Neural progenitor cell (in vitro differentiated cells): Measurements from ENCODE around the gene ZPR1. TPM values are rescaled to one million over a fixed set of nuclear protein-coding genes. Genes with fewer than 3 reads are reported as not detected.

Experiments used
- DNase-seq: peaks from one replicate; pipeline ENCODE4 v3.0.0-alpha.2; 2016; ENCODE audit warnings: low spot score
- H2AFZ ChIP-seq: fragments of 200-600 bp; sonication (generic); replicated peaks from 2 replicates; pipeline ENCODE4 v1.6.1; 2016; ENCODE audit warnings: antibody characterized with exemption
- H3F3A ChIP-seq: fragments of 200-600 bp; sonication (generic); 2 replicates; pipeline ENCODE4 v1.6.1; 2016; ENCODE audit warnings: antibody characterized with exemption, low read depth
- H3K27ac ChIP-seq: fragments of 200-600 bp; sonication (generic); 2 replicates; pipeline ENCODE4 v1.5.1; 2016; ENCODE audit warnings: mild to moderate bottlenecking
- H3K27me3 ChIP-seq: fragments of 200-600 bp; sonication (generic); 2 replicates; pipeline ENCODE4 v1.6.1; 2016; ENCODE audit warnings: mild to moderate bottlenecking, moderate library complexity
- H3K36me3 ChIP-seq: fragments of 200-600 bp; sonication (generic); 2 replicates; pipeline ENCODE4 v1.5.1; 2016
- H3K4me1 ChIP-seq: fragments of 200-600 bp; sonication (generic); 2 replicates; pipeline ENCODE4 v1.6.1; 2016; ENCODE audit warnings: mixed run types
- H3K4me2 ChIP-seq: fragments of 200-600 bp; sonication (generic); 2 replicates; pipeline ENCODE4 v1.6.1; 2016
- H3K4me3 ChIP-seq: fragments of 200-600 bp; sonication (generic); 2 replicates; pipeline ENCODE4 v1.5.1; 2016
- H3K79me2 ChIP-seq: fragments of 200-600 bp; sonication (generic); 2 replicates; pipeline ENCODE4 v1.6.1; 2016; ENCODE audit warnings: low read depth
- H3K9ac ChIP-seq: fragments of 200-600 bp; sonication (generic); 2 replicates; pipeline ENCODE4 v1.6.1; 2016
- H3K9me3 ChIP-seq: fragments of 200-600 bp; sonication (generic); 2 replicates; pipeline ENCODE4 v1.5.1; 2016; ENCODE audit warnings: low read depth
- H4K20me1 ChIP-seq: fragments of 200-600 bp; sonication (generic); 2 replicates; pipeline ENCODE4 v1.6.1; 2016; ENCODE audit warnings: low read depth
- H3K27ac Mint-ChIP-seq: 3 replicates; pipeline ENCODE4 v1.8.0; 2021; ENCODE audit warnings: mixed read lengths
- H3K27me3 Mint-ChIP-seq: 2 replicates; pipeline ENCODE4 v1.8.0; 2022; ENCODE audit warnings: low read depth, mild to moderate bottlenecking, inconsistent platforms, moderate library complexity, mixed read lengths; ENCODE audit not compliant: insufficient read depth
- H3K36me3 Mint-ChIP-seq: 3 replicates; pipeline ENCODE4 v1.8.0; 2021; ENCODE audit warnings: mixed read lengths
- H3K4me1 Mint-ChIP-seq: 3 replicates; pipeline ENCODE4 v1.8.0; 2021; ENCODE audit warnings: mixed read lengths
- H3K4me3 Mint-ChIP-seq: 3 replicates; pipeline ENCODE4 v1.8.0; 2021; ENCODE audit warnings: mild to moderate bottlenecking, moderate library complexity, mixed read lengths
- H3K9me3 Mint-ChIP-seq: 3 replicates; pipeline ENCODE4 v1.8.0; 2020; ENCODE audit warnings: mixed read lengths
- CTCF ChIP-seq: fragments of 200-600 bp; sonication (generic); IDR thresholded peaks from 2 replicates; pipeline ENCODE4 v1.5.1; 2017; ENCODE audit warnings: antibody characterized with exemption, mild to moderate bottlenecking
- EZH2 ChIP-seq: fragments of 200-600 bp; sonication (generic); IDR thresholded peaks from 2 replicates; pipeline ENCODE4 v1.6.1; 2017; ENCODE audit warnings: antibody characterized with exemption, mild to moderate bottlenecking, moderate library complexity
- EZH2phosphoT487 ChIP-seq: fragments of 200-600 bp; sonication (generic); IDR thresholded peaks from 2 replicates; pipeline ENCODE4 v1.6.1; 2017; ENCODE audit warnings: antibody characterized with exemption
- total RNA-seq: library from RNA; depleted of rRNA; stranded (reverse); fragments of >200 nt; gene quantifications from 2 replicates; pipeline ENCODE4 v1.2.3, GENCODE V29; 2015; ENCODE audit warnings: low replicate concordance

Gene ZPR1
- total RNA-seq, 1 donor from 2014 or later: 38.5 TPM

- H3K9me3 ChIP-seq: no peaks in the 10 kb centered on the region
- no peaks in the 10 kb centered on the region for H4K20me1 ChIP-seq
- H3K79me2 ChIP-seq: no peaks in the 10 kb centered on the region
- no peak overlapping the region for H3K27ac ChIP-seq
- H3K27me3 ChIP-seq: no peaks in the 10 kb centered on the region
- Mint-ChIP-seq H3K27ac (no peak overlapping the region), H3K36me3 (no peaks in the 10 kb centered on the region), H3K27me3 (peaks cover 6% of the 10 kb centered on the region), H3K4me1 (peaks cover 46% of the 10 kb centered on the region), H3K4me3 (no peak overlapping the region), H3K9me3 (no peaks in the 10 kb centered on the region)
- H2AFZ ChIP-seq: no peak overlapping the region
- H3F3A ChIP-seq: peaks cover 35% of the 10 kb centered on the region
- no peak overlapping the region for H3K9ac ChIP-seq
- DNase-seq: no peak
- H3K4me1 ChIP-seq: peaks cover 58% of the 10 kb centered on the region
- TF ChIP-seq EZH2phosphoT487 (no peak), CTCF (no peak), EZH2 (no peak)
- H3K4me3 ChIP-seq: no peak overlapping the region
- H3K36me3 ChIP-seq: no peaks in the 10 kb centered on the region
- peak overlapping the region; percentile 63 for H3K4me2 ChIP-seq
Observed at GRCh38 chr11:116730241-116730561, 57.6 kb downstream of the ZPR1 start.

GRCh38 chr11:116729501-116730240 is 58.2 kb downstream of the ZPR1 start:
- H3K4me2 ChIP-seq: no peak overlapping the region
- no peak for DNase-seq
- TF ChIP-seq EZH2phosphoT487: no peak
- no peak for TF ChIP-seq EZH2
- TF ChIP-seq CTCF: no peak
- no peak overlapping the region for H3K27ac ChIP-seq
- peaks cover 35% of the 10 kb centered on the region for H3F3A ChIP-seq
- Mint-ChIP-seq H3K36me3 (no peaks in the 10 kb centered on the region), H3K27me3 (peaks cover 6% of the 10 kb centered on the region), H3K9me3 (no peaks in the 10 kb centered on the region), H3K4me3 (no peak overlapping the region), H3K27ac (no peak overlapping the region), H3K4me1 (peaks cover 46% of the 10 kb centered on the region)
- H3K4me3 ChIP-seq: no peak overlapping the region
- H4K20me1 ChIP-seq: no peaks in the 10 kb centered on the region
- H3K36me3 ChIP-seq: no peaks in the 10 kb centered on the region
- H3K9me3 ChIP-seq: no peaks in the 10 kb centered on the region
- no peak overlapping the region for H2AFZ ChIP-seq
- no peaks in the 10 kb centered on the region for H3K27me3 ChIP-seq
- no peak overlapping the region for H3K9ac ChIP-seq
- peaks cover 58% of the 10 kb centered on the region for H3K4me1 ChIP-seq
- no peaks in the 10 kb centered on the region for H3K79me2 ChIP-seq

GRCh38 chr11:116727990-116728389 is 59.8 kb downstream of the ZPR1 start:
- Histone ChIP-seq H3K4me2 (no peak overlapping the region), H3K36me3 (no peaks in the 10 kb centered on the region), H2AFZ (no peak overlapping the region), H3F3A (peaks cover 24% of the 10 kb centered on the region), H3K9ac (no peak overlapping the region), H3K4me1 (peaks cover 53% of the 10 kb centered on the region), H3K79me2 (no peaks in the 10 kb centered on the region), H3K27me3 (no peaks in the 10 kb centered on the region), H3K4me3 (no peak overlapping the region), H3K27ac (no peak overlapping the region), H3K9me3 (no peaks in the 10 kb centered on the region), H4K20me1 (no peaks in the 10 kb centered on the region)
- H3K9me3 Mint-ChIP-seq: no peaks in the 10 kb centered on the region
- TF ChIP-seq CTCF (no peak), EZH2phosphoT487 (no peak), EZH2 (no peak)
- no peak overlapping the region for H3K27ac Mint-ChIP-seq
- H3K4me3 Mint-ChIP-seq: no peak overlapping the region
- H3K27me3 Mint-ChIP-seq: peaks cover 8% of the 10 kb centered on the region
- DNase-seq: no peak
- H3K36me3 Mint-ChIP-seq: no peaks in the 10 kb centered on the region
- peaks cover 40% of the 10 kb centered on the region for H3K4me1 Mint-ChIP-seq
